DMS114 treated with DMSO at 0.1 percent for 48 hours (cell line): ENCODE measurements around the gene FHOD3.

Experiments used
- DNase-seq: peaks from one replicate; lab custom pipeline; 2025; ENCODE audit not compliant: unreplicated experiment; lab: John Stamatoyannopoulos, UW

The FHOD3 gene

DNA sequence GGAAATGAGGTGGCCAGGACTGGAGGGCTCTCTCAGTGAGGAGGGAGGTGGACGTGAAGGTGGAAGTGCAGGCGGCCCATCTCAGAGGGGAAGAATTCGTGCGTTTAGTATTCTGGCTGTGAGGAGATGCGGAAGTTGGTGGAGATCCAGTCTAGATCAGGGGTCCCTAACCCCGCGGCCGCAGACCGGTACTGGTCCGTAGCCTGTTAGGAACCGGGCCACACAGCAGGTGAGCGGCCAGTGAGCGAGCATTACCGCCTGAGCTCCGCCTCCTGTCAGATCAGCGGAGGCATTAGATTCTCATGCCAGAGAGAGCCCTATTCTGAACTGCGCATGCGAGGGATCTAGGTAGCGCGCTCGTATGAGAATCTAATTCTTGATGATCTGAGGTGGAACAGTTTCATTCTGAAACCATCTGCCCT is 1.6 kb upstream of the FHOD3 start:
- DNase-seq, result no peak

DNA sequence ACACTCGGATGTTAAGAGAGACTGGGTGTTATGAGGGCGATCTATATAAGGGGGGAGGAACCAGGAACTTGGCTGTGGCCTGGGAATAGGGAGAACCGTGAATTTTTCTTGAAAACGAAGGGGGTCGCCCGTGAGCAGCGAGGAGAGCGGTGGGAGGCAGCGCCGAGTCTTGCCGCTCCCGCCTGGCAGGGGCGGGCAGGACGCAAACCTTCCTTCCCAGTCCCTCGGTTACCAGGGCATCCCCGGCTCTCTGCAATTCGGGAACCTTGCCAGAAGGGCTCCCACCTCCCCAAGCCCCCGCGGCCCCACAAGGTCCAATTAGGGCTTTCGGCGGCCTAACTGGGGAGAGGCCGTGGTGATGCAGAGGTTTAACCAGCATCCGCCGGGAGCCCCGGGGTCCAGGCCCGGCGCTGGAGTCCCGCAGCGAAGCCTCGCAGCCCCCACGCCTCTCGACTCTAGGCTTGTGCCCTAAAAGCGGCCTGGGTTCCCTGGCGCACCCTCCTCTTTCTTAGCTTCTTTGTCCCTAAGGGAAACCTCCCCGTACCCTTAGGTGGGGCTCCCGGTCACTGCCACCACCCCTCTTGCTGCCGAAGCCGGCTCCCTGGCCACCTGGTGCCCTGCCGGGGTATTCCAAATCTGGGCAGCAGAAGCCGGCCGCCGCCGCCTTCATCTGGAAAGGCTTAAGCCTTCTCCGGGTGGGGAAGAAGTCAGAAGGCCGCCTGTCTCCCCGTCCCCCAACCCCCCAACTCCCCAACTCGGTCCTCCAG is 680 bp upstream of the FHOD3 start:
- DNase-seq, result peak; percentile 77

DNA sequence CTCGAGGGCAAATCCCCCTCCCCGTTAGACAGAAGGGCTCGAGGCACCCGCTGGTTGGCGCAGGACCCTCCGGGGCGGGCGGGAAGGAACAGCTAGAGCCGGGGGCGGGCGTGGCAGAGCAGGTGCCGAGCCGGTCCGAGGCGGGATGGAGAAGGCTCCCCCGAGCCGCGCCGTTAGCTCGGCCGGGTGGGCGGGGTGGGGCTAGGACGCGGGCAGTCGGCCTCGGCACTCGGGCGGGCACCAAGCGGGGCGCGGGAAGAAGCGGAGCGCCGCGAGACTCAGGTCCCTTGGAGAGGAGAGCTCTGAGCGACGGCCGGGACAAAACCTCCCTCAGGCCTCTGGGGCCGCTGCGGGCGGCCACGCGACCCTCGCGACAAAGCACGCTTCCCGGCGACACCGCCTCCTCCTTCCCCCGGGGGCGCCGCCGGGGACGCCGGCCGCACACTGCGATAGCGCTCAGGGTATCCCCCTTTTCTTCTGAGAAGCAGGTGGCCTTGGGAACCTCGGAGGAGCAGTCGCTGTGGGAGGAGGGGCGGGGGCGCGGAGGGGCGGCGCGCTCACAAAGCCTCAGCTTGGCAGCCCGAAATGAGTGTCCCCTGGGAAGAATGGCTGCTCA is 721 bp downstream of the FHOD3 start:
- DNase-seq, result no peak

DNA sequence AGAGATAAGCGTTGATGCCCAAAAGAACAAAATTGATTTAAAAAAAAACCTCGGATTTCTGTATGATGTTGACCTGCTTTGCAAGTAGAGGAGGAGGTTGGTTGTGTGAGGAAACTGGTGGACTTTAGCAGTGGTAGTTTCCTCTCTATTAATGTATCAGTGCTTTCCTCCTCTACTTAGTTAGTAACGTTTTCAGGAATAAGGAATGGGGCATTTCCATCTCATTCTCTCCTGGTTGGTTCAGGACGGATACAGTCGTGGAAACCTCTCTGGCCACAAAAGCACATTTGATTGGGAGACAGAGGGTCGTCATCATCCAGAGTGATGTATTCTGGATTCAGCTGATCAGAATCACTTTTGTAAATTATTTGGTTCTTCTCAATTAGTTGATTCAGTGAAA is 1.5 kb downstream of the FHOD3 start:
- no peak for DNase-seq

DNA sequence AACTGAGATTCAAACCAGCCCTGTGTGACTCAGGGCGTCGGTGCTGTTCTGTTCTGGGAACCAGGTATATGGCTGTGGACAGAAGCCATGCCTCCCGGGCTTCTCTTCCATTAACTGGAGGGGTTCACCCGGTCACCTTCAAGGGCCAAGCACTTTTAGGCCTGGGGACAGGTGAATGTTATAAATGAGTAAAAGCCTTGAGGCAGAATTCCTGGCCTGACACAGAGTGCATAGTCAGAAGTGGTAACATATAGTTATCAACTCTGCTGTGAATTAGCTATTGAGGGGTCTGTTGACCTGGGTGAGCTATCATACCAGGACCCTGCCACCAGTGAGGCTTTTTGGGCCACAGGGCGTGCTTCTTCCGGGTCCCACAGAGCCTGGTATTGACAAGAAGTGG is 2.7 kb downstream of the FHOD3 start:
- no peak for DNase-seq

DNA sequence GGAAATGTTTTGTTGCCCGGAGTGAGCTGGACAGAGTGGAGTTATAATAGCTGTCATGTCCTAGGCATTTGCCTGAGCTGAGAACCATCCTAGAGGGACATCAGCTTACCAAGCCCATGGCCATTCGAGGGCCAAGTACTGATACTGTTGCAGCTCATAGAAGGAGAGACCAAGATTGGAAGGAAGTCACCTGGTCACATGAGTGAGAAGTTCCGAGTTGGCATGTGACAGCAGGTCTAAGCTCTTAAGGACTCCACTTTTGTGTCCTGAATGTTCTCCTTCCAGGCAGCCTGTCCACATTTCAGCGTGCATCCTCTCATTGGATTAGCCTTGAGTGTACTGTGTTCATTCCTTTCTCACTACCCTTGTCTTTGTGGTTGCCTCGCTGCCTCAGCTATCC is 4.4 kb downstream of the FHOD3 start:
- no peak for DNase-seq

DNA sequence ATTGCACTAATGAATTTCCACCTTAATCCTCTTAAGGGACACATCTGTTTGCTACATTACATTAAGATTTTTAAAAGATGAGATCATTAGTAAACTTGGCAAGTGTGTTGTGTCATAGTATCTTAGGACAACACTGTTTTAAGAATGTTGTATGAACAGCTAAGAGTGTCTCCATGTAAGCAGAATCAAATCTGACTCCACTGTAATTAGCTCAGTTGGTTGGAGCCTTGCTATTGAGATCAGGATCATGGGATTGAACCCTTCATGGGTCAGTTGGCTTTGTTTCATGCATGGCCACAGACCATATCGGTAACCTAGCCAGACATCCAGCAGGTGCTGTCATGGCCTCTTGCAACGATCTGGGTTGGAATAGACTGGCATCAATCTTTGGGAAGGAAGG is 5.2 kb downstream of the FHOD3 start:
- DNase-seq, result no peak

DNA sequence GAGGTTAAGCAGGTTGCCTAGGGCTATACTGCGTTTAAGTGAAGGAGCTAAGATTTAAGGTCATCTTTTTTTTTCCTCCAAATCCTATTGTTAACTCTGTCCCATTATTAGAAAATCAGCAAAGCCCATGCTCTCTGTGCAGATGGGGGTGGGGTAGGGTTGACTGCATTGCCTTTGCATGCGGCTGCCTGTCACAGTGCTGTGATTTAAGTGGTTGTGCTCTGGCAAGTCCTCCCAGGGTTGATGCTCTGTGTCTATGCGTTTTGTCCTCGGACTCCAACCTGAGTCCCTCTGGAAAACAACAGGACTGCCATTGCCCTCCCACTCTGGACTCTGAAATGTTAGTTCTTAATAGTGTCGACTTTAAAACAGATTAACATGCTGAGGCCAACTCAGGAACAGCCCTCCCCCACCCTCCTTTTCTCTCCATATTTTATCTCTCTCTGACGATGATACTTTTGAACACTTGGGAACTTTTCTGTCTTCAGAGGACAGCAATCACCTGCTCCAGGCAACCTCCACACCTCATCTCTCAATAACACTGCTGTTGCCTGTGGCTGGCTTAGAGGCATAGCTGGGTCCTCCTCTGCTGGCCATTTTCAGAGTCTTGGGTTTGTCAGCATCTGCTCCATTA is 5.8 kb downstream of the FHOD3 start:
- DNase-seq, result no peak

DNA sequence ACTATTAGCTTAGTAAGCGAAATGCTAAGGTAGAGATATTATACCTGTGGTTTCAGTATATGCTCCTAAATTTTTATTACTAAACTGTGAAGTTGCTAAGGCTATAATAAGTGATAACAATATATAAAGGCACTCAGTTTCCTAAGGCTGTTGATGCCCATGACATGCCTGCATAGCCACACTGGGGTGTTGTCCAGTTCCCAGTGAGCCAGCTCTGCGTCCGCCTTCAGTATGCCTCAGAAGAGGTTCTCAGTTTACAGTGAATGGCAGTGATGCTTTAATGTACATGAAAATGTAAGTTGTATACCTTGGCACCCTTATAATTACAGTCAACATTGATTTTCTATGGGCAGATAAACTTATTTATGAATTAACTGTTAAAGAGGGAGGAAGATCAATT is 7.2 kb downstream of the FHOD3 start:
- DNase-seq, result no peak

DNA sequence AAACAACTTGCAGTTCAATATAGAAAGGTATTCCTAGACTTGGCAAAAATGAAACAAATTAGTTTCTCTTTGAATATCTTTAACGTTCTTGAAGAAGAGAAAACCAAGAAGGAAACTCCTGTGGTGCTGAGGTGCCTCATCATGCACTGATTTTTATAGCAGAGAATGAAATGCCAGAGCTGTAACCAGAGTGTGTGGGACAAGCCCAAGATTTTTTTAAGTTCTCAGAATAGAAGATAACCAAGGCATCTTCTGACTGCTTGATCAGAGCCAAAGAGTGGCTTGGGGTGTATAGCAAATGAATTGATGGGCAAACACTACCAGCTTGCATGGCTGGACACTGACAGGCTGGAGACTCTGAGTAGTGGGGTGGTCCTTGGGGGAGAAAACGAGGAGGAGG is 7.9 kb downstream of the FHOD3 start:
- DNase-seq, result no peak

DNA sequence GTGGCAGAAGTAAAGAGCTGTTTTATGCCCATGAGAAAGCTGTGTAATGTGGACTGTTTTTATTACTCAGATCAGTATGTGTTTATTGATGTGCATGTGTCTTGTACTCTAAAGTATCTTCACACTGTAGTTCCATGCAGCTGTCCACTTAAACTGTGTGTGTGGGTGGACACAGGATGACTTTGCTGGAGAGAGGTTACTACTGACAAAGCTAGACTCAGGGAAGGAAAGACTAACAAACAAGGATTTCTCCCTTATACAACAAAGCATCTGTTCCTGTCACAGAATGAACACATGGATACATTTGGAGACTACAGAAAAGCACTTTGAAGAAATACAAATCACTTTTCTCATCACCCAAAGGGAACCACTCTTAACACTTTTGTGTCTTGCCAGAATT is 10.0 kb downstream of the FHOD3 start:
- no peak for DNase-seq

DNA sequence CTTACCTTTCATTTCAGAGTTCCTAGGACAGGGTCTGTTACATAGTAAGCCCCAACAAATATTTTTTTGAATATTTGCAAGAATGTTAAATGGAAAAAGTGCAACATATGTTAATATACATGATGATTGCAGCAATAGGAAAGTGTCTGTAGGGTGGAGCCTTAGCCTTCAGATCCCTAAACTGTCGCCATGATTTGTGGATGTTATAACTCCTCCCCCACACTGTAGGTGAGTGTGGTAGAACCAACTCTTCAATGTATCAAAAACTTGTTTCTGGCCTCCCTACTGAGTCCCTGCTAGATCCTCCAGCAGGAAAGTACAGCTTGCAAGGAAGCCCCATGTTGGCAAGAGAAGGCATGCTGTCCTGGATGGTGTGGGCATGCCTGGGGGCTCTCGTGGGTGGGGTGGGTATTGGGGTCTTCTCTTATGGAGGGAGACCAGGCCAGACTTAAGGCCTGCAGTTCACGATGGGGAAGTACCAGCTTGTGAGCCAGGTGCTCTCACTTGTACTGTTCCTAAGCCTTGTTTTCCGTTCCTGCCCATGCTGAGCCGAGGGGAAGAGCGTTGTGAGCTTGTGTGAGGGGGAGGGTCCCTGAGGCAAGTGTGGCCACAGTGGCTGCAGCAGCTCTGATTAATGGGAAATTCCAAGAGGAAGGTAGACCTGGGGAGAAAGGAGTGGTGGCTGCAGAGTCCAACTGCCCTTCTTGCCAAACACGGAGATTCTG is 11.4 kb downstream of the FHOD3 start:
- DNase-seq, result no peak

DNA sequence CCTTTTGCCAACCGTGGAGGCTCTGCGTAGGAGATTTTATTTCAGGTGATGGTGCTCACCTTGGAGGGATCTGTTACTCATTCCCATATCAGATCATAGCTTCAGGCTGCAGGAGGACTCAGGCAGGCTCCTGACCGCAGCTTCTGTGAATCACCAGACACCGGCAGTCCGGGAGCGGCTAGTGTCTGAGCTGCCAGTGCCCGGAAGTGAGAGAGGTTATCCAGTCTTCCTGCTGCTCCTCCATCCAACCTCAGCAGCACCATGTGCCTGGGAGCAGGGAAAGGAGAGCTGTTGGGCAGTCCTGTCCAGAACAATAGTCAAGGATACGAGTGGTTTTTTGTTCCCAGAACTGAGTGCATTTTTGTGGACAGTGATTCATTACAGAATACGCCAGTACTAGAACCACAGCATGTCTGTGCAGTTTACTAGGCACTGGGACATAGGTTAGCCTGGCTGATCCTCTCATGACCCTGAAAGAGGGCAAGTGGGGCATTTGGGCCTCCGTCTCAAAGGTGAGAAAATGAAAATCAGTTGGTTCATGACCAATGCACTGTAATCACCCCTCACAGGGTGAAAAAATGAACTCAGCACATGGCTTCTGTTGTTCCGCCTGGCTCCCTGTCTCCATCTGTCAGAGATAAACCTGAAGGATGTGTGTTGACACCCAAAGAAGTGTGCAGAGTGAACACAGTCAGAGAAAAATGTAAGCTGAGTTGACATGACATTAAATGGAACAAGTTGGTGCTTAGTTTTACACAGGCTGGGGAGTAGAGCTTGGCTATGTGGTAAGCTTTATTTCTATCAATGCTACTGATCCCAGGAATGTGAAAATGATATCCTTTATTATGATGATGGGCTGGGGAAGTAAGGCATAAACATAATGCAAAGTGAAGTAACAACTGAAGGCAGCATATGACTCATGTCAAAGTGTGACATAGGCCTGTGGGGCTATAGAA is 12.2 kb downstream of the FHOD3 start:
- DNase-seq, result no peak

DNA sequence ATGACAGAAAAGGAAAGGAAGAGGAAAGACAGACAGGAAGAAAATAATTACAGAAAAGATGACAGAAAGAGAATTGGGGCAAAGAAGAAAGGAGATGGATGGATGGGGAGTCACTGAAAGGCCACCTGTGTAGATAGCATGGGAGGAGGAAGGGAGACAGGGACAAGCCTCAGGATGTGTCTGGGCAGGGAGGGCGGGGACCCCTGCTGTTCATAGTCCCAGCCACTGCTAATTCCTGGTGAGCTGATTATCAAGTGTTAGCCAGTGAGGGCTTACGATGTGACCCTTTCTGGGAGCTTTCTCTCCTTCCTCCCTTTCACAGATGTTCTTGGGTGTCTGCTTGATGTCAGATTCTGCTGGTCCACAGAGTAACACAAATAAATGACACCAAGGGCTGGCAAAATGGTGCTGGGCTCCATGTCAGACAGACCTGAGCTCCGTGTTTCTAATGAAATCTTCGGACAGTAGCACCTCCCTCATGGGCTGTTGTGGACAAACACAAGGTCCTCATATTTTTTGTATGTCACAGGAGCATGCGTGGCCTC is 13.6 kb downstream of the FHOD3 start:
- DNase-seq, result no peak

DNA sequence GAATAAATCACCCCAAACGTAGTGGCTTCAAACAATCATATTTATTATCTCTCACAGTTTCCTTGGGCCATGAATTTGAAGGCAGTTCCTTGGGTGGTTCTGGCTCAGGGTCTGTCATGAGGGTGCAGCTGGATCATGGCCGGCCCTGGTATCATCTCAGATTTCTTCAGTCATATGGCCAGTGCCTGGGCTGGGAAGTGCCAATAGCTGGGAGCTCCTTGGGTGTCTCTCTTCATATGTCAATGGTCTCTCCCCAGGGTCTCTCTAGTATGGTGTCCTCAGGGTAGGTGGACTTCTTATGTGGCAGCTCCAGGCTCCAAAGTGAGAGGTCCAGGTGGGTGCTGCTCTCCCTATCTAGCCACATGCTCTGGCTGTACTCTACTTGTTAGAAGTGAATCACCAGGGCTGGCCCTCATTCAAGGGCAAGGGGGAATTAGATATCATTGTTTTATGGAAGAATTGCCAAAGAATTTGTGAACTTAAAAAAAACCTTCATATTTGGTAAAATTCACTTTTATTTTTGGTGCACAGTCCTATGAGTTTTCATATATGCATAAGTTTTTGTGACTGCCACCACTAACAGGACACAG is 15.4 kb downstream of the FHOD3 start:
- no peak for DNase-seq

DNA sequence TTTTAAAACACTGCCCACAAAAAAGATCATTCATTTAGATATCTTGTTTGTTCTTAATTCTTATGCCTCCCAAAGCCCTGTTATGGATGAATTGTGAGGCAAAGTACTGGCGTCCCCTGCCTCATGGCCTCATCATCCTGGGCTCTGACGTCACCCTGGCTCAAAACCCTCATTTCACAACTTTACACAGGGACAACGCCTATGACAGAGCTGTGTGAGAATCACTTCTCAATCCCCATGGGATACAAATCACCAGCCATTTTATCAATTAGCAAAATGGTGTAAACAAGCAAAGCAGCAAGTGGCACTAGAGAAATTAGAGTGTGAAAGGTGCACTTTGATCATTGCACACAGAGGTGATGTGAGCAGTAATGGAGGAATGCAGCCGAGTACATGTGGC is 16.6 kb downstream of the FHOD3 start:
- DNase-seq, result no peak

DNA sequence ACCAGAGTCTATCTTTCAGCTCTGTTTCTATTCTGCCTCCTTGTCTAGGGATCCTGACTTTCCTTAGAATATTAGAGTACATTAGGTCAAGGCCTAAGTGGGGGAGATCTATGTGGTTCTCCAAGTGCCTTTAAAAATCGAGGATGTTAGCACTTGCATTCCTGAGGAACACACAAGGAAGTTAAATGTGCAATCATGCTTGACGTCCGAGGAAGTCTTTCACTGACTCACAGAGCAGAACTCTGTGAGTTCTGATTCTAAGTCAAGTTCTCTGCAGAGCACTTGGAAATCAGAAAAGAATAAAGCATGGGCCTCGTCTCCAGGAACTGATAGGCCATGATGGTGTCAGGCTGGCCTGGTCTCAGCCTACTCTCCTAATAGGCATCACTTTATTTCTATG is 17.2 kb downstream of the FHOD3 start:
- no peak for DNase-seq

DNA sequence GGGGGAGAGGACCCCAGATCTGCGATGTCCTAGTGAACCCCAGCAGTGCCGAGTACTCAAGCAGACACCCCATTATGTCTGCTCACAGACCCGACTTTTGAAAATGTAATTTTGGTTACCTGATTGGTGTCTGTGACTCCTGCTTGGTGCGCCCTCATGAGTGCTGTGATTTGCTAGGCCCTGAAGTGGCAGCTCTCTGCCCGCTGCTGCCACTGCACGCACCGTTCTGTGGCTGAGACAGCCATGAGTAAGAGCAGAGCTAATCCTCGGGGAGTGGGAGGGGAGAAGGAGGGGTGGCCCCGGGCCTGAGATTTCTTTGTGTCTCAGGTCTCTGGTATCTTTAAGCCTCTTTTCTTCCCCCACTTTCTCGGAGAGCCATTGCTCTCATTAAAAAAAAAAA is 18.2 kb downstream of the FHOD3 start:
- no peak for DNase-seq

DNA sequence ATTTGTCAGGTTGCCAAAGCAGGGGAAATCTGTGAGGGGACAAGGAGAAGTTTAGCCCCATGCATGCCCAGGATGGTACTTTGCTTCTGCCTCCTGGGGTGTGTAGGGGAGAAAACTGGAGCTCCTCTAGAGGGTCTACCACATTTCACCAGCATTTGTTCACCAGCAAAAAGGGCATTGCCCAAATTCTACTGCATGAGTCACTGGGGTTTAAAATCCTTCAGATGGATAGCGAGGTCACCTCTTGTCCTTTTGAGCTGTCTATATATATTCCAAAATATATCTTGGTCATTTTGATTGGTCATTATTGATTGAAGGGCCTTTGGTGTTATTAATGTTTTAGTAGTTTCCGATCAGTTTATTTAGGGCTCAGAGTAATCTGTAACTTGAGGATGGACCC is 18.7 kb downstream of the FHOD3 start:
- no peak for DNase-seq
